Mononuclear cell (primary cell): ENCODE results near the gene PAX7. TPM values are rescaled to one million over a fixed set of nuclear protein-coding genes. Genes with fewer than 3 reads are reported as not detected.

Source experiments
- total RNA-seq: library from RNA; depleted of rRNA; stranded (reverse); fragments of >200 nt; gene quantifications from one replicate; pipeline ENCODE4 v1.2.3, GENCODE V29; 2012

PAX7 gene
- total RNA-seq, 1 donor: not detected

Other genes starting within 250 kb of the PAX7 start
- gene KLHDC7A, start 149.9 kb upstream of the PAX7 start, total RNA-seq: not detected
- gene TAS1R2, start 228.8 kb downstream of the PAX7 start, total RNA-seq: not detected